ENCODE data around the gene DRD4.

DRD4 gene

DNA sequence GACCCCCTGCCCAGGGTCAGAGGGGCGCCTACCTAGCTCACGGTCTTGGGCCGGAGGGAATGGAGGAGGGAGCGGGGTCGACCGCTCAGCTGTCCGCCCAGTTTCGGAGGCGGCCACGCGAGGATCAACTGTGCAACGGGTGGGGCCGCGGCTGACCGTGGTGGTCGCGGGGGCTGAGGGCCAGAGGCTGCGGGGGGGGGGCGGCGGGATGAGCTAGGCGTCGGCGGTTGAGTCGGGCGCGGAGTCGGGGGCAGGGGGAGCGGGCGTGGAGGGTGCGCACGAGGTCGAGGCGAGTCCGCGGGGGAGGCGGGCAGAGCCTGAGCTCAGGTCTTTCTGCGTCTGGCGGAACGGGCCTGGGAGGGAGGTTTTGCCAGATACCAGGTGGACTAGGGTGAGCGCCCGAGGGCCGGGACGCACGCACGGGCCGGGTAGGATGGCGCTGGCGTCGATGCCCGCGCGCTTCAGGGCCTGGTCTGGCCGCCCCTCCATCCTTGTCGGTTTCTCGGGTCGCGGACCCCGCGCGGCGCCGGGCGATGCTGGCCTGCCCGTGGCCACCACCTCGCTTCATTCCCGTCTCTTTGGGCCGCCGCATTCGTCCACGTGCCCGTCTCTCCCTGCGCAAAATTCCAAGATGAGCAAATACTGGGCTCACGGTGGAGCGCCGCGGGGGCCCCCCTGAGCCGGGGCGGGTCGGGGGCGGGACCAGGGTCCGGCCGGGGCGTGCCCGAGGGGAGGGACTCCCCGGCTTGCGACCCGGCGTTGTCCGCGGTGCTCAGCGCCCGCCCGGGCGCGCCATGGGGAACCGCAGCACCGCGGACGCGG is at the start of gene DRD4:
TSS of gene DRD4 (plus strand) at position 759 of the 822 bp plus-strand sequence. CDS start at position 795, 36 bp downstream.
- DNase-seq, result no peak

DNA sequence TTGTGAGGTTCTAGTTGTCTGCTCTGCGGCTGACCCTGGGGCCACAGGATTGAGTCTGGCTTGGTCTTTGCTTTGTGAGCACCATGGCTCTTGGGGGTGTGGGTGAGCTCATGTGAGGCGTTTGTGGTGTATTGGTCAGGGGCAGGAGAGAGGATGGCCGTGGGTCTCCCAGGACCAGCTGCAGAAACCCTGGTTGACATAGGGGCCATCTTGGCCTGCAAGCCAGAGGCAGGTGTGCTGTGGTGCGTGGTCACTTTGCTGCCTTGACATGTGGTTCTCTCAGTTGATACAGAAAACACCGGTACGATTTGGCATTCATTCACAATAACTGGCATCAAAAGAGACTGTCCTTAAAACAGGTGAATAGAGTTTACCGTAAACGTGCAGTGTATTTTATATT is 49.5 kb upstream of the DRD4 start:
- DNase-seq, result no peak

DNA sequence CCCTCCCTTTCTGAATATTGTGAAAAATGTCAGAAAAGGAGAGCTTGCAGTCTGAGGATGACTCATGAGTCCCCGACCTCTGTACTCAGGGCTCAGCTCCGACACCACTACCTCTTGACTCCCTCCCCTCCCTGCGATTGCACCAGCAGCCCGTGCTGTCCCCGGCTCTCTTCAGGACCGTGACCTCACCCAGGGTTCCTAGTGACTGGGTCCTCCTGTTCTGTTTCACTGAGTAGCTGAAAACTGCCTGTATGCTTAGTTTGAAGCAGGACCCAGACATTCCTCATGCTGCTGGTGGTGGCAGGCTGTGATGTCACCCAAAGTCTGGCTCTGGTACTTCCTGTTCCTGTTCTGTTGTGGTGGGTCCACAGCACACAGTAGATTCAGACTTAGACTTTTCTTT is 49.1 kb upstream of the DRD4 start:
- peak; percentile 32 for DNase-seq

DNA sequence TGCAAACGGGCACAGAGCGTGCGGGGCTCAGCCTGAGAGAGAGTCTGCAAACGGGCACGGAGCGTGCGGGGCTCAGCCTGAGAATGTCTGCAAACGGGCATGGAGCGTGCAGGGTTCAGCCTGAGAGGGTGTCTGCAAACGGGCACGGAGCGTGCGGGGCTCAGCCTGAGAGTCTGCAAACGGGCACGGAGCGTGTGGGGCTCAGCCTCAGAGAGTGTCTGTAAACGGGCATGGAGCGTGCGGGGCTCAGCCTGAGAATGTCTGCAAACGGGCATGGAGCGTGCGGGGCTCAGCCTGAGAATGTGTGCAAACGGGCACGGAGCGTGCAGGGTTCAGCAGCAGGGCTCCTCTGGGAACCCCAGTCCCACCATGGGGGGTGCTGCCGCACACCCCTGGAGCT is 47.3 kb upstream of the DRD4 start:
- DNase-seq, result no peak

DNA sequence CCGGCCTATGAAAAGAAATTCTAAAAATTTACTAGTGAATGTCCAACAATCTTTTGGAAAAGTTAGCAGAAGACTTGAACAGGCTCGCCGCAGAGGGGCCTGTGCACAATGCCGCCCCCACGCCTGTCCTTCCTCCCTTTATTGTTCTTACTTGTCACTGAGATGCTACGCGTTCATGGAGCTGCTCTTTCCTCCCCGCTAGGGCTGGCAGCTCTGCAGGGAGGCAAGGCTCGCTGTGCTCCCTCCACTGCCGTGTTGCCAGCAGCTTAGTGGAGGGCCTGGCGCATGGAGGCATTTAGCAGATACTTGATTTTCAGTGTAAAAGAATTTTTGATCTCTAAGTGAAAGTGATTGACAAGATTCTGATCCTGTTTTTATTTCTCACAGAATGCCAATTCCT is 46.1 kb upstream of the DRD4 start:
- no peak for DNase-seq

DNA sequence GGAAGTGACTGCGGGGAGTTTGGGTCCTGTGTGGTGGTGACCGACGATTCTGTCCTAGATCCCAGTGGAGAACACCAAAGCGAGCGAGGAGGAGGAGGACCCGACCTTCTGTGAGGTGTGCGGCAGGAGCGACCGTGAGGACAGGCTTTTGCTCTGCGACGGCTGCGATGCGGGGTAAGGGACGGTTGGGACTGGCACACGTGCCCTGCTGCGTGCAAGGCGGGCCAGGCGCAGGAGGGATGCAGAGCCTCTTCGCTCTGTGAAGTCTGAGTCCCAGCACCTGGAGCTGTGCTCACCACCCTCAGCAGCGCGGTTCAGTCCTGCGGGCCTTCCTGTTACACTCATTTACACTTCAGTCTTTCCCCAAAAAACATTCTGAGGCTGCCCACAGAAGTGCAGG is 44.6 kb upstream of the DRD4 start:
- no peak for DNase-seq

DNA sequence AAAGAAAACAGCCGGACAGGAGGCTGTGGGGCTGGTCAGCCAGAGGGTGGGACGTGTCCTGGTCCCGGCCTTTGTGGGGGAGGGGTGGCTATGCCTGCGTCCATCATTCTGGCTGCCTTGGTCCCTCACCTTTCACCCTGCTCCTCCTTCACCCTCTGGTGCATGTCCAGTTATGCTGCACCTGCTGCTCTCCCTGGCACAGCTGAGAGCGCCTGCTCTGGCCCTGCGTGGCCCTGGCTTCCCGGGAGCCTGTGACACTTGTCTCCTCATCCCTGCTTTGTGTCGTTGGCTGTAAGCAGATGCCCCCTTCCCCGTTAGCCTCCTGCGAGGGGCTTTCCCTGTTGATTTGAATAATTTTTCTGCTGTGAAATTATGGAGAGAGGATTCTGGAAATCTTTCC is 44.2 kb upstream of the DRD4 start:
- no peak for DNase-seq

DNA sequence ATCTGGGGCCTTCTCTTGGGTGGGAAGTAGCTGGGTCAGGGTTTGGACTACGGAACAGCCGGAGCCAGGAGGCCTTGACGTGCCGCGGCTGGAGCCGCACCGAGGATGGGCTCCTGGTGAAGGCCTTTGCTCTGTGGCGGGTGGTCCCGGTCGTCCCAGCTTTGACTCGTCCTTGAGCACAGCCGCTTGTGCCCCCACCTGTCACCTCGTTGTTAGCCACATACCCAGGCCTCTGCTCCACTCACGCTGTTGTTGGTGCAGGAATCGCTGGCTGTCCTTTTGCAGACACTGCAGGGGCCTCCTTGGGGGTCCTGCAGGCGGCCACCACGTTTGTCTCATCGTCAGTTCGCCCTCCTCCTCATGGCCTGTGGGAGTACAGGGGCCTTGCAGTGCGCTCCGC is 43.7 kb upstream of the DRD4 start:
- DNase-seq, result no peak

DNA sequence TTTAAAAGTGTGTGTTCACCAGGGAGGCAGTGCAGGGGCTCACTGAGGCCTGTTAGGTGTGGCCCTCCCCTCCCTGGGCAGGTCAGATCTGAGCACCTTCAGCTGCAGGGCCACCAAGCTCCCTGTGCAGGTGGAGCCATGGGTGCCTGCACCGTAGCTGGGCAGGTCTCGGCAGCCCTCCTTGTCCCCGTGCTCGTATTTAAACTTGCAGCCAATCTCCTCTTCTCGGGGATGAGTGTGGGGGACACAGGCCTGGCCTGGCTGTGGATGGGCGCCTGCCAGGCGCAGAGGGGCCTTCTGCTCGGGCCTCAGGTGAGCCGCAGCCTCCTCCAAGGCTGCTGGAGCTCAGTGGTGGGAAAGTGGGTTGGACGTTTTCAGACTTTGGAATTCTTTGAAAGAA is 41.7 kb upstream of the DRD4 start:
- DNase-seq, result no peak

DNA sequence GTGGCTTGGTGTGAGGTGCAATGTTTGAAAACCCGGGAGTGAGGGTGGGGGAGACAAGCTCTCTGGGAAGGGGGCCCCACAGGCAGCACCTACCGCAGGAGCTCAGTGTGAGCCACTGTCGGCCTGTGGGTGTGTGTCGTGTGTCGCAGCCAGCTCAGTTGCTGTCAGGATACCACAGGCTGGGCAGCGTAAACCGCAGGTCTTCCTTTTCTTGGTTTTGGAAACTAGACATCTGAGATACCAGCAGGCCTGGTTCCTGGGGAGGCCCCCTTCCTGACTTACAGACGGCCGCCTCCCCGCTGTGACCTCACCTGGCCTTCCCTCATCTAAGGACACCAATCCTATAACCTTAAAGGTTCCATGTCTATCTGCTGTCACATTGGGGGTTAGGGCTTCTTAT is 40.7 kb upstream of the DRD4 start:
- no peak for DNase-seq

DNA sequence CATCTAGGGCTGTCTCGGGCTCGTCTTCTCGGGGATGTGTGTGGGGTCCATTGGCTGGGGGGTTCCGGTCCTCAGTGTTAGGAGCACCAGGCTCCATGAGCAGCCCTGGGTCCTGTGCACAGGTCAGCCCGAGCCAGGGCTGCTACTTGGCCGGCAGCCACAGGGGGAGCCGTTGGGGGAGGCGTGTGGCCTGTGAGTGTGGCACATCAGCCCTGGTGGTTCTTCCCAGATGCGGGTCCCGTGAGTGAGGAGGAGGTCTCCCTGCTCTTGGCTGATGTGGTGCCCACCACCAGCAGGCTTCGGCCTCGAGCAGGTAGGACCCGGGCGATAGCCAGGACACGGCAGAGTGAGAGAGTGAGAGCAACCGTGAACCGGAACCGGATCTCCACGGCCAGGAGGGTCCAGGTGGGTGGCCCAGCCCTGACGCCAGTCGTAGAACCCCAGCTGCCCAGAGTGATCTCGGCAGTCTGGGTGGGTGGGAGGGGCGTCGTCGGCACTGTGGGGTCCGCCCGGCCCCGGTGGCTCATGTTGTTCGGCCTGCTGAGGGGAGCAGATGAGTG is 39.8 kb upstream of the DRD4 start:
- no peak for DNase-seq

DNA sequence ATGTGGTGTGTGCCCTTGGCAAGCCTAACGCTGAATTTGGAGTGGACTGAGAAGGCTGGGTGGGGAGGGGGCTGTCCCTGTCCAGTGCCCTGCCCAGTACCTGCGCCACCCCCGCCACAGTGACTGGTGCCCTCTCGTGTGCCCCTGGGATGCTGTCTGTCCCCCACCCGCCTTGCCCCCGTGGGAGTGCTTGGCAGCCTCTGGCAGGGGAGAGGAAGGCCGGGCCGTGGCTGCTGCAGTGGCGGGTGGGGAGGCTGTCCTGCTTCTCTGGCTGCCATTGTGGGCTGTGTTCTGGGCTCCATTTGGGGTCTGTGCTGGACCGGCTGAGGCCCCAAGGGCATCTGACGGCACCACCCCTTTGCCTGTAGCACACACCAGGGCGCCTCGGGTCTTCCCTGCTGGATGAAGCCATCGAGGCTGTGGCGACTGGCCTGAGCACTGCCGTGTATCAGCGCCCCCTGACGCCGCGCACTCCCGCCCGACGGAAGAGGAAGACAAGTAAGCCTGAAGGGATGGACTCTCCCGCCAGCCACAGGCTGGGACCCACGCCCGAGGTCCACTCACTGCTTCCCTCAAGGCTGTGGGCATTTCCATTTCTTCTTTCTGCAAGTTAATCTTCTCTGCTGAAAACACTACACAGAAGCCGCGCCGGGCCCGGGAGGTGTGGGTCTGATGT is 38.9 kb upstream of the DRD4 start:
- no peak for DNase-seq

DNA sequence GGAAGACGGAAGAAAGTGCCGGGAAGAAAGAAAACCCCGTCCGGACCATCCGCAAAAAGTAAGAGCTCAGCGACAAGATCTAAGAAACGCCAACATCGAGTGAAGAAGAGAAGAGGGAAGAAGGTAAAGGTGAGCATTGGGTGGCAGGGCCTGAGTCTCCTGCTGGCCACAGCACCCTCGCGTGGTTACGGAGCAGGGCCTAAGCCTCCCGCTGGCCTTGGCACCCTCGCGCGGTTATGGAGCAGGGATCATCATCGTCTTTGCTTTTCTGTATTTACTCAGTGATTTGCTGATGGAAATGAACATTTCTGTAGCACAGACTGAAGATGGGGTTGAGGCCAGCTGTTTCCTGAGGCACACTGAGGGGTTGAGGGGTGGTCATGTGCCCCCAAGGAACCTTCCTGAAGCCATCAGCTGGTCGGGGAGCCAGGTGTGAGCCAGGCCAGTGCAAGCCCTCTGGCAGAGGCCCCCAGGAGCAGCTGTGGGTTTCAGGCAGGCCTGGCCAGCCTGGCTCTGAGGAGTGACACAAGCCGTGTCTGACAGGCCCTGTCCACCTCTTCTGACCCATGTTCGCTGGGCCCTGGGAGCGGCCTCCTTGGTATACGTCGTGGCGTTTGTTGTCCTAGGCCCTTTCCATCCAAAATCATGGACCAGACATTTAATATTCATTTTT is 35.4 kb upstream of the DRD4 start:
- no peak for DNase-seq

DNA sequence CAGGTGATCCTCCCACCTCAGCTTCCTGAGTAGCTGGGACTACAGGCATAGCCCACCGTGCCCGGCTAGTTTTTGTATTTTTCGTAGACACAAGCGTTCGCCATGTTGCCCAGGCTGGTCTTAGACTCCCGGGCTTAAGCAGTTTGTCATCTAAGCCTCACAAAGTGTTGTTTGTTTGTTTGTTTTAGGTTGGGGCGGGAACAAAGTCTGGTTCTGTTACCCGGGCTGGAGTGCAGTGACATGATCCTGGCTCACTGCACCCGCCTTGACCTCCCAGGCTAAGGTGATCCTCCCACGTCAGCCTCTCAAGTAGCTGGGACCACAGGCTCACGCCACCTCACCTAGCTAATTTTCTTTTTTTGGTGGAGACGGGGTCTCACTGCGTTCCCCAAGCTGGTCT is 33.9 kb upstream of the DRD4 start:
- no peak for DNase-seq

DNA sequence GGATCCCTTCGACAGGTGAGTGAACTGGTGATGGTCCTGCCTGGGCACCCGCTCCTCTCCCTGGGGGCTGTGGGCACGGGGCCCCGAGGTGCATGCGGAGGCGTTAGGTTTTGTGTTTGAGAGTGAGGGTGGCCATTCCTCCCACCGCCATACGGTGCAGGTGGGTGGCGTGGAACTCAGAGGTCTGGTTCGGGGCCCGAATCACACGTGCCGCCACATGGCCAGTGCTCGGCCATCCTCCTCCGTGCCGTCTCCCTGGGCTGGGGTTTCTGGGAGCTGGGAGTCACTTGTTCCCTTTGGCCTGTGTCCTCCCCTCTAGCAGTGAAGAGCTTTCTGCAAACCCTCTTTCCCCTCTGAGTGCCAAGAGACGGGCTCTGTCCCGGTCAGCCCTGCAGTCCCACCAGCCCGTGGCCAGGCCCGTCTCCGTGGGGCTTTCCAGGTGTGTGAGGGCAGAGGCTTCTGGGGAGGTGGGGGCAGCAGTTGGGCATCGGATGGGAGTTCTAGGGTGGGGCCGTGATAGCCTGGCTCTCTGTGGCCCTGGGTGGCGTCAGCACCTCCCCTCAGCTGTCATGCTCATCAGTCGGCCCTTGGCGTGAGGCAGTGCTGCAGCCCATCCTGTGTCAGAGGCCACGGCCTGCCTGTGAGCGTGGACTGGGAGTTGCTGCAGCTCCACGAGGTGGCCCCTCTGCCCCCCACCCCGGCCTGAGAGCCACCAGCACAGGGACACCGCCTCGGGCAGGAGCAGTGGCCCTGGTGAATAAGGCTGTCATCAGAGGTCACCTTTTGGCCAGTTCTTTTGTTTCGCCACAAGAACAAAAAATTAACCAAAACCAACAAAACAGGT is 31.6 kb upstream of the DRD4 start:
- DNase-seq, result no peak

DNA sequence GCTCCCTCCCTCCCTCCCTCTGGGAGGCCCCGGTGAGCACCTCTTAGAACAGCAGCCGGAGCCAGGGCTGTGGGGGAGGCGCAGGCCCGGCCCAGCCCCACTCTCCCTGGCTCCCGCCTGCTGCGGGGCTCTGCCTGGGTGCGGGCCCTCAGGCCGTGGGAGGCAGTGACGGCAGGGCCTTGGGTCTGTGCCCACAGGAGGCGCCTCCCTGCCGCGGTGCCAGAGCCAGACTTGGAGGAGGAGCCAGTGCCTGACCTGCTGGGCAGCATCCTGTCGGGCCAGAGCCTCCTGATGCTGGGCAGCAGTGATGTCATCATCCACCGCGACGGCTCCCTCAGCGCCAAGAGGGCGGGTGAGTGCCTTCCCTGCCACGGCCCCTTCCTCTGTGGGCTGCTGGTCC is 30.8 kb upstream of the DRD4 start:
- DNase-seq, result no peak

DNA sequence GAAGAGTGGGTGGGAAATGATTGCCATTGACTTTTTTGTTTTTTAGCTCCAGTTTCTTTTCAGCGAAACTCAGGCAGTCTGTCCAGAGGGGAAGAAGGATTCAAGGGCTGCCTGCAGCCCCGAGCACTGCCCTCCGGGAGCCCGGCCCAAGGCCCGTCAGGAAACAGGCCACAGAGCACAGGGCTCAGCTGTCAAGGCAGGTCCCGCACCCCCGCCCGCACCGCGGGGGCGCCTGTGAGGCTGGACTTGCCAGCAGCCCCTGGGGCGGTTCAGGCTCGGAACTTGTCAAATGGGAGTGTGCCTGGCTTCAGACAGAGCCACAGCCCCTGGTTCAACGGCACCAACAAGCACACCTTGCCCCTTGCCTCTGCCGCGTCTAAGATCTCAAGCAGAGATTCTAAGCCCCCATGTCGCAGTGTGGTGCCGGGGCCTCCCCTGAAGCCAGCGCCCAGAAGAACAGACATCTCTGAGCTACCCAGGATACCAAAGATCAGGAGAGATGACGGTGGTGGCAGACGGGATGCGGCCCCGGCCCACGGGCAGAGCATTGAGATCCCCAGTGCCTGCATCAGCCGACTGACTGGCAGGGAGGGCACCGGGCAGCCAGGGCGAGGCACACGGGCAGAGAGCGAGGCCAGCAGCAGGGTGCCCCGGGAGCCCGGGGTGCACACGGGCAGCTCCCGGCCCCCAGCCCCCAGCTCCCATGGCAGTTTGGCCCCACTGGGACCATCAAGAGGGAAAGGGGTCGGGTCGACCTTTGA is 29.9 kb upstream of the DRD4 start:
- no peak for DNase-seq

DNA sequence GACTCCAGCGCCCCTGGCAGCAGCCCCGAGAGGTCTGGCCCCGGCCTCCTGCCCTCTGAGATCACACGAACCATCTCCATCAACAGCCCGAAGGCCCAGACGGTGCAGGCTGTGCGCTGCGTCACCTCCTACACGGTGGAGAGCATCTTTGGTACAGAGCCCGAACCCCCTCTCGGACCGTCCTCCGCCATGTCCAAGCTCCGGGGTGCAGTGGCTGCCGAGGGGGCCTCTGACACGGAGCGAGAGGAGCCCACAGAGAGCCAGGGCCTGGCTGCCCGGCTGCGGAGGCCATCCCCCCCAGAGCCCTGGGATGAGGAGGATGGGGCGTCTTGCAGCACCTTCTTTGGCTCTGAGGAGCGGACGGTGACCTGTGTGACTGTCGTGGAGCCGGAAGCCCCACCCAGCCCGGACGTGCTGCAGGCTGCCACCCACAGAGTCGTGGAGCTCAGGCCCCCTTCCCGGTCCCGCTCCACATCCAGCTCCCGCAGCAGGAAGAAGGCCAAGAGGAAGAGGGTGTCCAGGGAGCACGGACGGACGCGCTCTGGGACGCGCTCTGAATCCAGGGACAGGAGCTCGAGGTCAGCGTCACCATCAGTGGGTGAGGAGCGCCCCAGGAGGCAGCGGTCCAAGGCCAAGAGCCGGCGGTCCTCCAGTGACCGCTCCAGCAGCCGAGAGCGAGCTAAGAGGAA is 29.0 kb upstream of the DRD4 start:
- DNase-seq, result no peak

DNA sequence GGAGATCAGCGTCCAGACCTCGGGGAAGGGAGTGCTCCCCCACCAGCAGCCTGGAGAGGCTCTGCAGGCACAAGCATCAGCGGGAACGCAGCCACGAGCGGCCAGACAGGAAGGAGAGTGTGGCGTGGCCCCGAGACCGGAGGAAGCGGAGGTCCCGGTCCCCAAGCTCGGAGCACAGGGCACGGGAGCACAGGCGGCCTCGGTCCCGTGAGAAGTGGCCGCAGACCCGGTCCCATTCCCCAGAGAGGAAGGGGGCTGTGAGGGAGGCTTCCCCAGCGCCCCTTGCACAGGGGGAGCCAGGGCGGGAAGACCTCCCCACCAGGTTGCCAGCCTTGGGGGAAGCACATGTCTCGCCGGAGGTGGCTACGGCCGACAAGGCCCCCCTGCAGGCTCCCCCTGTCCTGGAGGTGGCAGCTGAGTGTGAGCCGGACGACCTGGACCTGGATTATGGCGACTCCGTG is 28.2 kb upstream of the DRD4 start:
- DNase-seq, result no peak

DNA sequence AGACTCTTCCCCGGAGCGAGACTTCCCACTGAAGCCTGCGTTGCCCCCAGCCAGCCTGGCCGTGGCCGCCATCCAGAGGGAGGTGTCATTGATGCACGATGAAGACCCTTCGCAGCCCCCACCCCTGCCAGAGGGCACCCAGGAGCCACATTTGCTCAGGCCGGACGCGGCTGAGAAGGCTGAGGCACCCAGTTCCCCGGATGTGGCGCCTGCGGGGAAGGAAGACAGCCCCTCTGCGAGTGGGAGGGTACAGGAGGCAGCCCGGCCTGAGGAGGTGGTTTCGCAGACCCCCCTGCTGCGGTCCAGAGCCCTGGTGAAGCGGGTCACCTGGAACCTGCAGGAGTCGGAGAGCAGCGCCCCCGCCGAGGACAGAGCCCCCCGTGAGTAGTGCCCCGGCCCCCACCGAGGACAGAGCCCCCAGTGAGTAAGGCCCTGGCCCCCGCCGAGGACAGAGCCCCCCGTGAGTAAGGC is 27.7 kb upstream of the DRD4 start:
- DNase-seq, result no peak

DNA sequence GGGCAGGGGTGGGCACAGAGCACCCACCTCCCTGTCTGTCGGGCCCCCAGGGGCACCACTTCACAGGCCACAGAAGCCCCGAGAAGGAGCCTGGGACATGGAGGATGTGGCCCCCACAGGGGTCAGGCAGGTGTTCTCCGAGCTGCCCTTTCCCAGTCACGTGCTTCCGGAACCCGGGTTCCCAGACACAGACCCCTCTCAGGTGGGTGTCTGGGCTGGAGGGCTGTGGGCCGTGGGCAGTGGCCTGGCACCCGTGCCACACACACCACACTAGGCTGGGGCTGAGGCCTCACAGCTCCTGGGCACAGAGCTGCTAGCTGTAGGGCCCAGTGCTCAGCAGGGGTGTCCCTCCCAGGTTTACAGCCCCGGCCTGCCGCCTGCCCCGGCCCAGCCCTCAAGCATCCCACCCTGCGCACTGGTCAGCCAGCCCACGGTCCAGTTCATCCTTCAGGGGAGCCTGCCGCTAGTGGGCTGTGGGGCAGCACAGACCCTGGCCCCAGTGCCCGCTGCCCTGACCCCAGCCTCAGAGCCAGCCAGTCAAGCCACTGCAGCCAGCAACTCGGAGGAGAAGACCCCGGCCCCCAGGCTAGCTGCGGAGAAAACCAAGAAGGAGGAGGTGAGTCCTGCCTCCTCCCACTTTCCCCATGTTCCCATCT is 26.8 kb upstream of the DRD4 start:
- DNase-seq, result no peak
